Measurements from ENCODE around the gene ZER1.
A peak's percentile ranks its signal among the peaks of the same experiment; 100 is the strongest.
"Not testable (repeated sequence)": the region's sequence is repeated elsewhere in the genome, so short reads cannot be mapped to it uniquely, and the experiment has no call there.

The ZER1 gene

DNA sequence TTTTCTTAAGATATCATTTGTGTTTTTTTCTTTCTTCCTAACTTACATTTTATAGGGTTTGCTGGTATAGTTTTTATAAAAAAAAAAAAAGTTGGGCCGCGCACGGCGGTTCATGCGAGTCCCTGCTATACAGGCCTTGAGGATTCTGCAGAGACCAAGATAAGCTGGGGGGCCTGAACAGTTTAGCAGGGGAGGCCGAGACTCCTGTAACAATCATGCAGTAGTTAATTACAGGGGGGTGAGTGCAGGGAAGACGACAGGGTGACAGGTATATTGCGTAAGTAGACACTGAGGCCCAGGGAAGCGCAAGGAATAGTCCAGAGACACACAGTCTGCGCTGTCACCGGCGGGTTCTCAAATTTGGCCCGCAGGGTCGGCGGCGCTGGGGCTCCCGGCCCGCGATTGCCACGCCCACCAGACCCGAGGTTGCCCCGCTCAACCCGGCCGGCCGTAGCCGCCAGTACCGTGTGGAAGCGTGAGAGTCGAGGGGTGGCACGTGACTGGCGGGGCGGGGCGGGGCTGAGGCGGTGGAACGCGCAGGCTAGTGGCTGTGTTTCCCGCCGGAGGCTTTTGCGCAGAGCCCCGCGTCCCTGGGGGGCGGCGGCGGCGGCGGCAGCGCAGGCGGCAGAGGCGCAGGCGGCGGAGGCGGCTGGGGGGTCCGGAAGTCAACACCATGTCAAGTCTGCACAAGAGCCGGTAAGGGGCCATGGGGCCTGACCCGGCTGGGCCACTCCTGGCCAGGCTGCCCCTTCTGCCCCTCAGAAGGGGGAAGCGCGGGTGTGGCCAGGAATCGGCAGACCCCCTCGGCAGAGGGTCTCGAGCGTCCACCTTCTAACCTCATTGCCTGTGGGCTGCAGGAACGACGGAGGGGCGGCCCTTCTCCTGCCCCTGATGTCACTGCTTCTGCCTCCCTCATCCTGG is 15.2 kb upstream of the ZER1 start, which contains the start of gene TBC1D13:
TSS of gene TBC1D13 (plus strand) at position 573 of the 921 bp plus-strand sequence. CDS start at position 674, 101 bp downstream.
- DNase-seq = peak; percentile 85 to 89

DNA sequence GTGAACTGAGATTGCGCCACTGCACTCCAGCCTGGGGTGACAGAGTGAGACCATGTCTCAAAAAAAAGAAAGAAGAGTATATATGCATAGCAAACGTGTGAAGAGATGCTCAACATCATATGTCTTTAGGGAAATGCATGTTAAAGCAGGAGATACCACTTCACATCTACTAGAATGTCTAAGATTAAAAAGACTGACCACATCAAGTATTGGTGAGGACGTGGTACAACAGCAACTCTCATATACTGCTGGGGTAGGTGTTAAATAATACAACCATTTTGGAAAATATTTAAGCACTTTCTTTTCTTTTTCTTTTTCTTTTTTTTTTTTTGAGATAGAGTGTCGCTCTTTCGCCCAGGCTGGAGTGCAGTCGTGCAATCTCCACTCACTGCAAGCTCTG is 13.7 kb upstream of the ZER1 start:
- no peak for DNase-seq

DNA sequence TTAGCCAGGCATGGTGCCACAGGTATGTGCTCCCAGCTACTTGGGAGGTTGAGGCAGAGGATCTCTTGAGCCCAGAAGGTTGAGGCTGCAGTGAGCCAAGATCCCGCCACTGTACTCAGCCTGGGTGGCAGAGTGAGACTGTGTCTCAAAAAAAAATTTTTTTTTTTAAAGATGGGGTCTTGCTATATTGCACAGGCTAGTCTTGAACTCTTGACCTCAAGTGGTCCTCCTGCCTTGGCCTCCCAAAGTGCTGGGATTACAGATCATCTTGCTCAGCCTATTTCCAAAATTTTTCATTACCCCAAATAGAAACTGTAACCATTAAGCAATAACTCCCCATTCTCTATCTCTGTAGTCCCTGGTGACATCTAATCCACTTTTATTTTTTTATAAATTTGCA is 10.9 kb upstream of the ZER1 start:
- no peak for DNase-seq

- no peak for DNase-seq
These were observed 9.7 kb upstream of the ZER1 start for GRCh38 chr9:128781187-128782070.

DNA sequence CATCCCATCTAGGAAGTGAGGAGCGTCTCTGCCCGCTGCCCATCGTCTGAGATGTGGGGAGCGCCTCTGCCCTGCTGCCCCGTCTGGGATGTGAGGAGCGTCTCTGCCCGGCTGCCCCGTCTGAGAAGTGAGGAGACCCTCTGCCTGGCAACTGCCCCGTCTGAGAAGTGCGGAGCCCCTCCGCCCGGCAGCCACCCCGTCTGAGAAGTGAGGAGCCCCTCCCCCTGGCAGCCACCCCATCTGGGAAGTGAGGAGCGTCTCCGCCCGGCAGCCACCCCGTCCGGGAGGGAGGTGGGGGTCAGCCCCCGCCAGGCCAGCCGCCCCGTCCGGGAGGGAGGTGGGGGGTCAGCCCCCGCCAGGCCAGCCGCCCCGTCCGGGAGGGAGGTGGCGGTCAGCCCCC is 8.4 kb upstream of the ZER1 start:
- DNase-seq = not testable (repeated sequence)

GRCh38 chr9:128774804-128775203 is 3.1 kb upstream of the ZER1 start:
- DNase-seq = no peak

- DNase-seq = no peak
These were observed 1.3 kb upstream of the ZER1 start for GRCh38 chr9:128773049-128773448.

DNA sequence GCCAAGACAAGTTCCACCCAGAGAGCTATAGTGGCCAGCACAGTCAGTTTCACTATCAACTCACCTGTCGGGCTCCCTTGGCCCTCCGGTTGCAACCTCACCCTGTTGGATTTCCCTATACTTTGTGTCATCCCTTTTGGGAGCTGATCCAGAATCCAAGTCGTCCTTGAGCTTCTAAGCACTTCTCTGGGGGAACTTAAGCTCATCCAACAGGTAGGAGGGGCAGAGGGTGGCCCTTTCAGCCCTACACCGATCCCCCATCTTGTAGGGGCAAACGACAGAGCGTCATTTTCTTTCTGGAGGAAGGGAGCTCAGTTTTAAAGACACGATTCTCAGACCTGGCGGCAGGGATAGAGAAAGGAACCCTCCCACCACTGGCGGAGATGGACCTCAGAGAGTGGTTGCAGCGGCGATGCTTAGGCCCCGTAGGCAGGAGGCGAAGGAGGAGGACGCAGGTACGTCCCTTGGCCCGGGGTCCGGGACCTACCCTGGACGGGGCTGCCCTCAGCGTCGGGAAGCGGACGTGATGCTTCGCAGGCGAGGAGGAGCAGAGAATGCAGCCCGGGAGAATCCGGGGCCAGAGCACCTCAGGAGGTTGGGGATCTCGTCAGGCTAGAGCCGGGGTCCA is 519 bp downstream of the ZER1 start:
- DNase-seq = peak in 1 of 2 donors; percentile 1

DNA sequence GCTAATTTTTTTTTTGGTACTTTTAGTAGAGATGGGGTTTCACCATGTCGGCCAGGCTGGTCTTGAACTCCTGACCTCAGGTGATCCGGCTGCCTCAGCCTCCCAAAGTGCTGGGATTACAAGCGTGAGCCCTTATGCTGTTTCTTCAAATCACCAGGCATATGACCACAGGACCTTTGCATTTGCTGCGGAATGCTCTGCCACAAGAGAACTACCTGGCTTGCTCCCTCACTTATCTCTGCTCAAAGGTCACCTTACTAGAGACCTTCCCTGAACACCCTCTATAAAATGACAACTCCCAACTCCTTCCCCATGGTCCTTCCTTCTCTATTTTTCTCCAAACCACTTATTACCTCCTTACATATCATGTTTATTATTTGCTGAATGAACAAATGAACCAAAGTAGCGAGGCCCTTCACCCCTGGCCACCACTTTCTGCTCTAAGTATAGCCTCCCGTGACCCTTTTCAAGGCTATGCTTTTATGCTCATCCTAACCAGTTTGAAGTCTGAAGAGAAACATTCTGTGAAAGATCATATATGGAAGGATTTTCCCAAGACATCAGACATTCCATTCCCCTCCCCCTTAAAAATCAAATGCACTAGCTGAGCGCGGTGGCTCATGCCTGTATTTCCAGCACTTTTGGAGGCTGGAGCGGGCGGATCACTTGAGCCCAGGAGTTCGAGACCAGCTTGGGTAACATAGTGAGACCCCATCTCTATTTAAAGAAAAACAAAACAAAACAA is 1.3 kb downstream of the ZER1 start:
- no peak for DNase-seq

- DNase-seq = no peak
These were observed 3.1 kb downstream of the ZER1 start for GRCh38 chr9:128768606-128769005.

GRCh38 chr9:128765499-128765898 is 6.2 kb downstream of the ZER1 start:
- DNase-seq = no peak

DNA sequence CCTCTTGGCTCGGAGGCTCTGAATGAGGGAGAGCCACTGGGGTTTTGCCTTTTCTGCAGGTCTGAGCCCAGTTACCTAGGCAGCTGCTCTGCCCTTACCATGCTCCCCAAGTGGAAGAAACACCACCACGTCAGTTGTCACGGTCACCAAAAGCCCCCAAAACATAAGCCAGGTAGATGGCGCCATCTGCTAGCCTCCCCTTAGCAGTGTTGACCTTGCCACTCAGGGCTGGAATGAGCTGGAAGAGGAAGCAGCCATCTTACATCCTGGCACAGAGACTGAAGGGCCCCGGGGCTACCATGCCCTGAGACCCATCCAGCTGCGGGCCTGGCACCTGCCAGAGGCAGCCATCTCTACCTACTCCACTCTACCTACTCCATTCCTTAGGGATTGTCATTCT is 7.4 kb downstream of the ZER1 start:
- no peak for DNase-seq

GRCh38 chr9:128762671-128763449 is 8.9 kb downstream of the ZER1 start:
- no peak for DNase-seq

GRCh38 chr9:128757602-128758001 is 14.1 kb downstream of the ZER1 start:
- DNase-seq = no peak

DNA sequence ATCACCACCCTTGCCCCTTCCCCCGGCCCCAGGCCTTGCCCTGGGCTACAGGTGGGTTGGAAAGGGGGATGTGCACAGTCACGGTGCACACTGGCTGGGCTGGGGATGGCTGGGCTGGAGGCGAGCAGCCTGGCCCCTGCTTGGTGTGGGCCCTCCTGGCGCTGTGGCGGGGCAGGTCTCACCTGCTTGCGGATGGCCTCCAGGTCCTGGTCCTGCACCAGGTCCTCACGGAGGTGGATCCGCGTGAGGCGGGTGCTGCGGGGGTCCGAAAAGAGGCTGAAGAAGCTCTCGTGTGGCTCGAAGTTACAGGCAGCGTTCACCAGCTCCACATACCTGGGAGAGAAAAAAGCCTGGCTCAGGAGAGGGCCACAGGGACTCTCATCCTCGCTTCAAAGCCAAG is 18.1 kb downstream of the ZER1 start:
- no peak for DNase-seq

GRCh38 chr9:128750926-128751595 is 20.7 kb downstream of the ZER1 start:
- no peak for DNase-seq

DNA sequence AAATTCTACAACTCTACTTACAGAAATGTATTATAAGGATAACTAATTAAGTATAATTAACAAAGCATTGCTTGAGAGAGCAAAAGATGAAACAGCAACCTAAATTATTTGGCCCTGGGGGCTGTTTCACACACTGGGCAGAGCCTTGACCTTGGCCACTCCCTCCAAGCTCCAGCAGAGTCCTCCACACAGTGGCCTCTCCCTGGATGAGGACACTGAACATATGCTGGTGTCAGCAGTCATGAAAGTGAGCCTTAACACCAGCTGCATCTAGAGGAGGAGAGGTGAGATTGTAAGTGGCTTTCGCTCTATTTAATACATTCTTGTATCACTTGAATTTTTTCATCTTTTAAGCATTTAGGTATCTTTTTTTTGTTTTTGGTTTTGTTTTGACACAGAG is 24.5 kb downstream of the ZER1 start:
- DNase-seq = no peak

- no peak for DNase-seq
These were observed 28.3 kb downstream of the ZER1 start for GRCh38 chr9:128743421-128743820.

GRCh38 chr9:128742401-128742800 is 29.3 kb downstream of the ZER1 start:
- no peak for DNase-seq

GRCh38 chr9:128735373-128735772 is 36.4 kb downstream of the ZER1 start:
- DNase-seq = no peak

DNA sequence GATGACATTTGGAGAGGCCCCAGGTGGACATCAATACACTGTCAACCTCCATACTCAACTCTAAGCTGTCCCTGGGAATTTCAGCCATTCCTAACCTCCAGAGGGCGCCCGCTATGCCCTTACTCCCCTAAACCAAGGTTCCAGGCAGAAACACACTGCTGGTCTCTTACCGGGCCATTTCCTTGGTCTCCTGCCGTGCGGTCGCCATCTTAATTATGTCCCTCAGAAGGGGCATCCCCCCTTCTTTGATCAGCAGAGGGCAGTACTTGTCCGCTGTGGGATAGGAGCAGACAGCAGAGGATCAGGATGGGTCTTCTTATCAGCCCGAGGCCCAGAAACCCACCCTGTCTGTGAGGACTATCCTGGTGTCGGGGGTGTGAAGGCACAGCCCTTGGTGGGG is 38.5 kb downstream of the ZER1 start:
- DNase-seq = no peak

Measured in stimulated activated CD4-positive, alpha-beta T cell treated with anti-CD3 and anti-CD28 coated beads, Interleukin-2, amount 100 ng/mL, for 48 hours (primary cell).